Hematopoietic multipotent progenitor cell treated with erythropoietin and hydrocortisone succinate and interleukin-3 and kit ligand, for 4 days (in vitro differentiated cells): Measurements from ENCODE around the gene MAPKAPK2.
"Not testable (repeated sequence)": the region's sequence is repeated elsewhere in the genome, so short reads cannot be mapped to it uniquely, and the experiment has no call there.

Experiments
- DNase-seq: peaks from one replicate; pipeline ENCODE4 v3.0.0-alpha.2; 2015

Gene MAPKAPK2

DNA sequence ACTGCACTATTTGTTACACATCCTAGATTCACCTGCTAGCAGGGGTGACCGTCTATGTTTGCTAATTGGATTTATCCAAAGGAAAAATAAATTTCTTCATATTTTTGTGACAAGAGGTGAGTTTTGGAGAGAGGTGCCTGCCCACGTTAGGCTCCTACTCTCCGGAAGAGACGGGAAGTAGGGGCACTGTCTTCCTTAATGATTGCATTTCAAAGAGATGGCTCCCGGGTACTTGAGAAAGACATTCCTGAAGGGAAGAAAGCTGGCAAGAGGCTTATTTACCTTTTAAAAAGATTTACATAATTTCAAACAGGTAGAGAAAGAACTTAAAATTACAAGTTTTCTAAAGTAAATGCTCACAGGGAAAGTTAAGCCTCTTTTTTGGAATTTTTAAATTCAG lies 67.2 kb downstream of the MAPKAPK2 start:
- DNase-seq: no peak

DNA sequence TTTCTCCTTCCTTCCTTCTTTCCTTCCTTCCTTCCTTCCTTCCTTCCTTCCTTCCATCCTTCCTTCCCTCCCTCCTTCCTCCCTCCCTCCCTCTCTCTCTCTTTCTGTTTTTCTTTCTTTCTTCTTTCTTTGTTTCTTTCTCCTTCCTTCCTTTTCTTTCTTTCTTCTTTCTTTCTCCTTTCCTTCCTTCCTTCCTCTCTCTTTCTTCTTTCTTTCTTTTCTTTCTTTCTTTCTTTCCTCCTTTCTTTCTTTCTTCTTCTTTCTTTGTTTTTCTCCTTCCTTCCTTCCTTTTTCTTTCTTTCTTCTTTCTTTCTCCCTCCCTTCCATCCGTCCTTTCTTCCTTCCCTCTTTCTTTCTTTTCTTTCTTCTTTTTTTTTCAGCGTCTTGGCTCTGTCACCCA lies 67.8 kb downstream of the MAPKAPK2 start:
- no peak for DNase-seq

DNA sequence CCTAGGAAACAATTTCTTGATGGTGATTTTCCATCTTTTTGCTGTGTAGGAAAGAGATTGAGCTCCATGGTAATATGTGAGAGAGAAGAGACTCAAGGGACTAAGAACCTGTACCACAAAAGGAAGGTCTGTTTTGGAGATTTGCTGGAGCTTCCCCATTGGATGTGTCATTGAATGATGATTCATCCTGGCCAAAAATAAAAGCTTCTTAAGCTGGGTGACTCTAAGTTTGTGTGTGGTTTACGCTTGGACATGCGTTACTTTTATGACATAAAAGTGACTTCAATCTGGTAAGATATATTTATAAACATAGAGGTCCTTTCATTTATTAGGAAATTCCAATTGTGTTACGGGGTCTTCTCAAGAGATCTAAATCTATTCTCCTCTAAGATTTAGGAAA lies 68.4 kb downstream of the MAPKAPK2 start:
- no peak for DNase-seq

DNA sequence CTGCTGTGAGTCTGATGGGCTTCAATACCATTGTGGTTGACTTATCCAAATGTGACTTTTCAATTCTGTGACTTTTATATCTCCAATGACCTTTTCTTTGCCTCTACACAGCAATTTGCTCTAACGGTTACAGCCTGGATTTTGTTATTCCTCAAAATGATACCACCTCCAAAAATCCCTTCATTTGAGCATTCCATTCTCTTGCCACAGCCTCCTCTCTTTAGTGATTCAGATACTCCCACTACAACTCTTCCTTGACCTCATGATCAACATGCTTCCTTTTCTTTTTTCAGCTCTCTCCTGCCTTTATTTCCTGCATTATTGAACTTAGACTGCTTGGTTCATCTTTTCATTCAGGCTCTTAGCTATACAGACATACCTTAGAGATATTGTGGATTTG lies 69.3 kb downstream of the MAPKAPK2 start:
- no peak for DNase-seq

DNA sequence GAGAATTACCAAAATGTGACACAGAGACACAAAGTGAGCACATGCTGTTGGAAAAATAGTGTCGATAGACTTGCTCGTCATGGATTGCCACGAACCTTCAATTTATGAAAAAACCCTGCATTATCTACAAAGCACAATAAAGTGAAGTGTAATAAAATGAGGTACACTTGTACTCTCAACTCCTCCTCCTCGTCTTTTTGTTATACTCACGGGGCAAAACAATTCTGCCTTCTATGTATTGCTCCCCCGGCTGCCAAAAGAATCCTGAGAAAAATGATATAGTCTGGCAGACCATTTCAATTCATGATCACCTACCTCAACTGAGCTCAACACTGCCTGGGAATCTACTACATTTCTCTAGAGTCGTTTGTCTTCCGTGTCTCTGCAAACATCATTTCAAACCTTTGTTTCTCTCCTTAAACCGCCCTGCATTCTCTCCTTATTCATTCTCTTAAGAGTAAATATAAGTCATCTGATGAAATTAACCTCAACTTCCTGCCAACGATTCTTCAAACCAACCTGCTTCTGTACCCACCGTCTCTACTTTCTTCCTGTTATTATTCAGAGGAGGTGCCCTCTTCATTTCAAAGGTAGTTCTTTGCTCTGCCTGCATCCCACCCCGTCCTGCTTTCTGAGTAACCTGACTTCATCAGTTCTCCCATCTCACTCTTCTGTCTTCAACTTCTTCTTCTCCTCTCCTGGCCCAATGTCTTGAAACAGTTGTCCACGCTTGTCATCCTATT lies 73.0 kb downstream of the MAPKAPK2 start:
- DNase-seq: peak; percentile 65

DNA sequence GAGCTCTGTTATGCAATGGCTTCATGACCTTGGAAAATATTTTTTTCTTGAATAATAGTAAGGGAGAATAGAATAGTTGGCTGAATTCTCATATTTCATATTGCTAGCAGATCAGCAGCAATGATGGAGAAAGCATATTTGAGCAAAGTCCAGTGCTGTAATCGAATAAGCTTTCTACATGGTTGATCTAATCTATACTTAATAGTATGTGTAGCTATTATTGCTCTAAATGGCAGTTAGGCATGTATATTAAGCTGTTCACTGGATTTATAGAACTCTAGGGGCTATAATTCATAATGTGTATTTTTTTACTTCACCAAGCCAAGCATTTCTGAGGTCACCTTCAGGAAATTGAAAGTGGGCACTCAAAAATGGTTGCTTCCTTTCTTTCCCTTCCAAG lies 75.9 kb downstream of the MAPKAPK2 start:
- DNase-seq: no peak

DNA sequence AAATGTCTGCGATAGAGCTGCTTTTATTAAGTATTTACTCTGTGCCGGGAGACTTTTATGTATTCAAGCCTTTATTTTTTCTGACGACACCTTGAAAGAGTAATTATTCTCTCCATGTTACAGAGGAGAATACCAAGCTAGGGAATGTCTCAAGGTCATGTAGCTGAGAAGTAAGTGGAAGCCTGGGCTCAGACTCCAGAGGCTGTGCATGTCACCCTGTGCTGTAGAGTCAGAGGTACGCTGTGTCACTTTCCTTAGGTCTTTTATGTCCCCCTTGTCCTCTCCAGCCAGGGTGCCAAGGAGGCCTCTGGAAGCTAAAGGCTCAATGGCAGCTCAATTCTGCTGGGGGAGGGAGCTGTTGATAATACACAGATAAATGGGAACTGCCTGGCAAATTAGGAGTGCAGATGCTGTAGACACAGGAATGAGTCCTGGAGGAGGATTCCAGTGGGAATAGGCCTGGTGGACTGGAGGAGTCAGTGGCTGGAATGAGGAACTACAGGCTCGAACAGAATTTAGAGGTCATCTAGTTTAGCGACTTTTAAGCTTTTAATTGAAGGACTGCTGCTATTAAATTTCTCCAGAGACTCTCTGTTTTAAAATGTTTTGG lies 76.6 kb downstream of the MAPKAPK2 start:
- DNase-seq: no peak

DNA sequence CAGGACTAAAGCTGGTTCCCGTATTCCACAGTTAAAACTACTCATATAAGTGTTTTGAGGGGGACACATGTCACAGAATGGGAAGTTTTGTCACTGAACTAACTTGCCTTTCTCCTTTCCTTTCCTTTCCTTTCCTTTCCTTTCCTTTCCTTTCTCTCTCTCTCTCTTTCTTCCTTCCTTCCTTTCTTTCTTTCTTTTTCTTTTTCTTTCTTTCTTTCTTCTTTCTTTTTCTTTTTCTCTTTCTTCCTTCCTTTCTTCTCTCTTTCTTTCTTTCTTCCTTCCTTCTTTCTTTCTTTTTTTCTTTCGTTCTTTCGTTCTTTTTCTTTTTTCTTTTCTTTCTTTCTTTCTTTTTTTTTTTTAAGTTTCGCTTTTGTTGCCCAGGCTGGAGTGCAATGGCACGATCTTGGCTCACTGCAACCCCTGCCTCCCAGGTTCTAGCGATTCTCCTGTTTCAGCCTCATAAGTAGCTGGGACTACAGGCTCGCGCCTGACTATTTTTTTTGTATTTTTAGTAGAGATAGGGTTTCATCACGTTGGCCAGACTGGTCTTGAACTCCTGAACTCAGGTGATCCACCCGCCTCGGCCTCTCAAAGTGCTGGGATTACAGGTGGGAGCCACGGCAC lies 78.1 kb downstream of the MAPKAPK2 start:
- not testable (repeated sequence) for DNase-seq

DNA sequence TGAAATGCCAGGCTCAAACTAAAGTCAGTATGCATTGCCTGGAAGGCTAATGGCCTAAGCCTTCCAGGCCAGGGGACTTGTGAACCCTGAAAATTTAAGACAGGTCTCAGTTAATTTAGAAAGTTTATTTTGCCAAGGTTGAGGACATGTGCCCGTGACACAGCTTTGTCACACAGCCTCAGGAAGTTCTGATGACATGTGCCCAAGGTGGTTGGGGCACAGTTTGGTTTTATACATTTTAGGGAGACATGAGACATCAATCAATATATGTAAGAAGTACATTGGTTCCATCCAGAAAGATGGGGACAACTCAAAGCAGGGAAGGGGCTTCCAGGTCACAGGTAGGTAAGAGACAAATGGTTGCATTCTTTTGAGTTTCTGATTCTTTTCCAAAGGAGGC lies 81.1 kb downstream of the MAPKAPK2 start:
- not testable (repeated sequence) for DNase-seq

DNA sequence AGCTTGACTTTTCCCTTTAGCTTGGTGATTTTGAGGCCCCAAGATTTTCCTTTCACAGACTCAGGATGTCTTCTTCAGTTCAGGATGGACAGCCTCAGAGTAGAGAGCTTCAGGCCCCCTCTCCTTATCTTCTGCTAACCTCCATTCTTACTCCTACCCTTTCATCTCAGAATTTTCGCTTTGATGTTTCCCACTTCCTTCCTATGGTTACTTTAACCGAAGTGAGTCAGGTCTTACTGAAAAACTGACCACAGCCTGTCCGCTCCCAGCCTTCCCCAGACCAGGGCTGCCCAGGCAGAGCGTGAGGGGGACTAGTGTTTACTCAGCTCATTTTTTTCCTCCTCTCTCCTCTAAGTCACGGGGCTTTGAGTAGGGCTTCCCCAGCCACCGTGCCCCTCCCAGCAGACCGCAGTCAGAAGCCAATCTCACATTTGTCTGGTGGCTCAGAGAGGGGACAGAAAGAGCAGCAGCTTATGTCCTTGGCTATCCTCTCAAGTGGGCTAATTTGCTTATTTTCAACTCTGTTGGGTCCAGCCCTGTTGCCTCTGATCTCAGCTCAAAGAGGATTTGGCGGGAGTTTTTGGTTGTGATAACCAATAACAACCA lies 81.6 kb downstream of the MAPKAPK2 start:
- DNase-seq: peak; percentile 90

DNA sequence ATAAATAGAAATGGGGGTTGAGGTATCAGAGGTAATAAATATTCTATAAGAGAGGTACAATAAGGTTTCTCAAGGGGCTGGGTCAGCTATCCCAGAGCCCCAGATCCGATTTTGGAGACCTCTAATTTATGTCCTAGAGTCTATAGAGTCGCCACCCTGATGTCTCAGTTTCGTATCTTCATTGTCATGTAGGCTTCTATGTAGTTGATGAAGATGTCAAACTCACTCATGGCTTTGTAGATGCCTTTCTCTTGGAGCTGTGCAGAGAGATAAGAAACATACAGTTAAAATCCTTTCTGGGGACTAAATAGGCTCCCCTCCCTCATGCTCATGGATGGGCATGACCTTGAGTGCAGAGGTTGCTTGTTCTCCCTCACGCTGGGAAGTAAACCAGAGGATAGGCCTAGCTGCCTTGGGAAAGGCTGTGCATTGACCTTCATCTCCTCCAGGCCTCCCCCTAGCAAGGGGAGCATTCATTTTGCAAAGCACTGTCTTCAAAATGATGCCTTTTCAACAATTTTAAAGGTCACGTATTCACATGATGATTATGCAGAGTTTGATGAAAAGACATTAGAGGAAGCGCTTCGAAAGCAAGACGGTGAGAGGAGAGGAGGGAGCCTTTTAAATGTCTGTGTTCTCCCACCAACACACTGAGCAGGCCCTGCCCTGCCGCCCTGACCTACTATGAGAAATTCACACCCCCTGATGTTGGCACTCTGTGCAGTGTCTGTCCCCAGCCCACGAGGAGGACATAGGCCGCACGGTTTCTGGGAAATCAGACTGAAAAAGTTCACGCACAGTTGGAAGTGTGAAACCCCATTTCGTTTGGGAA lies 84.0 kb downstream of the MAPKAPK2 start:
- DNase-seq: peak; percentile 28

DNA sequence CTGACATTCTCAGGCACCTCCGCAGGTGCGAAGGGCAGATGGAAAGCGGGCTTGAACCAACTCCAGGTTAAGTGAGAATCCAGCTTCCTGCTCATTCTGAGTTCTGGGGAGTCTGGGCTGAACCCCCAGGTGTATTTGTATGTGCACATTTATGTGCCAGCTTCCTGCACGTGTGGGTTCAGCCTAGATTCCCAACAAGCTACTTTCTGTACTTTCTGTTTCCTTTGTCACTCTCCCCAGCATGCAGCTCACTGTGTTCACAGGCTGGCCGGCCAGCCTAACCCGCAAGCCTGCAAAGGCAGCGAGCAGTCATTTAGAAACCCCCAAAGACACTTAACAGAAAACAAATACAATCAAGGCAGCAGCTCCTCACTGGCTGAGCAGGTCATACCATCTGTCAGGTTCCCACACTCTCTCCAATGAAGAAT lies 84.6 kb downstream of the MAPKAPK2 start:
- no peak for DNase-seq

DNA sequence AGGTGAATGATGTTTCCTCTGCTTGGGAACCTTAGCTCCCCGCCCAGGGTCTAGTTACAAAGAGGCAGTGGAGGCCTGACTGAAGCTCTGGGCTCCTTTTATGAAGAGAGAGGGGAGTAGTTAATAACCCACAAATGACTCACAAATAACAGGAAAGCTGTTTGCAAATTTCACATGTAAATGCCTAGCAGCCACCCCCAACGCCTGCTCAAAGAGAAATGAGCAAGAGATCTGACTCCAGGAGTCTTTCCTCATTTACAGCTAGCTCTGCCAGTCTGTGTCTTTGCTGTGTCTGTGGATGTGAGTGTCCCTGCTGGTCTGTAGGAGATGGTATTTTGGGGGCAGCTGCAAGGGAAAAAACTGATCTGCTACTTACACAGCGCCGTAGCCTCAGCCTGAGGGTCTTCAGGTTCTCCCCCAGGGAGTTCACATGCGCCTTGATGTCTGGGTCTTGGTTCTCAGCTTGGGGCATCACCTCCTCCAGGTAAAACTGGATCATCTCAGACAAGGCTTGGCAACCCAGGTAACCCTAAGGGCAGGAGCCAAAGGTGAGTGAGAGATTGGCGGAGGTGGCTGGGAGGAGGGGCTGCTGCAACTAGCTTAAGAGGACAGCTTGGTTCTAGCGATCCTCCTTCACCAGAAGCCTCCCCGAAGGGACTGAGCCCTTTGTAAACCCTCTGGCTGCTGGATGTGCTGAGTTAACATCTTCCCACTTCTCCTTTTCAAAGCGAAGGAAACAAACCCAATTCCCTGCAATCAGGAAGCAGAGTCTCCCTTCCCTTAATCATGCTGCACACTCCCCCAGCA lies 86.0 kb downstream of the MAPKAPK2 start, which contains the start of gene IL19:
TSS of gene IL19 (plus strand) at position 243 of the 807 bp plus-strand sequence. CDS start 65,890 bp downstream, outside the sequence.
- peak; percentile 63 for DNase-seq

DNA sequence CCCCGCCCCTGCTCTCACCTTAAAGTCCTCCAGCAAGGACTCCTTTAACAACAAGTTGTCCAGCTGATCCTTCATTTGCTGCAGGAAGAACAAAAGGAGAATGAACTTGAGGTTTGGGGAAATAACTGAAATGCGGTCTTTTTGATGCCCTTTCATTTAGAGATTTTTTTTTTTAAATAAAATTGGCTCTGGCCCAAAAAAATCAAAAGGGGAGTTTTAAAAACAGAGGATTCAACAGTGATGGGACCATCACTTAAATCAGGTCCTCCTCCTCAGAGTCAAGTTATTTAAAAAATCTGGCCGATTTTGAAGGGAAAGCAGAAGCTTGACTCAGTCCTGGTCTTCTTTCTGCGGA lies 86.6 kb downstream of the MAPKAPK2 start:
- DNase-seq: no peak

DNA sequence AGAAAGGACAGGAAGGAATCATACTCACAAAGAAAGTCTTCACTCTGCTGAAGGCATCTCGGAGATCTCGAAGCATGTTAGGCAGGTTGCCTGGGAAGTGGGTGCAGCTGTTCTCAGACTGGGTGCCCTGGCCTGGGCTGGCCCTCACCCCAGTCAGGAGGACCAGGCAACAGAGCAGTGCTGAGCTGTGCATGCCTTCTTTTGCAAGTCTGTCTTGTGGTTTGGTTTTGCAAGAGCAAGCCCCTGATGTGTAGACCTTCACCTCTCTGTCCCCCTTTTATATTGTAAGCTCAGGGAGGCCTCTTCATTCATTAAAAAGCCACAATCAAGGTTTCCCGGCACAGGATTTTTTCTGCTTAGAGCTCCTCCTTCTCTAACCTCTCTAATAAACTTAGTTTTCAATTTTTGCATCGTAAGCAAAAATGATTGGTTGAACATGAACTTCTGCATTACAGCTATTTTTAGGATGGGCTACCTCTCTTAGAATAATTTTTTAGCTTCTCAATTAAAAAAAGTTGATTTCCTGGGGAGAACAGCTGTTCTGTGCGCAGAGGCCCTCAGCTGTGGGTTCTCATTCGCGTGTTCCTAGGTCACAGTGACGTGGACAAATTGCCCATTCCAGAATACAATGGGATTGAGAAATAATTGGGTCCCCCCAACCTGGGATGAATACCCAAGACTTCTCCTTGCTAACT lies 87.7 kb downstream of the MAPKAPK2 start, which contains the start of gene IL10:
TSS of gene IL10 (minus strand) at position 252 of the 695 bp plus-strand sequence. CDS start at position 193, 59 bp downstream.
- peak; percentile 65 for DNase-seq

DNA sequence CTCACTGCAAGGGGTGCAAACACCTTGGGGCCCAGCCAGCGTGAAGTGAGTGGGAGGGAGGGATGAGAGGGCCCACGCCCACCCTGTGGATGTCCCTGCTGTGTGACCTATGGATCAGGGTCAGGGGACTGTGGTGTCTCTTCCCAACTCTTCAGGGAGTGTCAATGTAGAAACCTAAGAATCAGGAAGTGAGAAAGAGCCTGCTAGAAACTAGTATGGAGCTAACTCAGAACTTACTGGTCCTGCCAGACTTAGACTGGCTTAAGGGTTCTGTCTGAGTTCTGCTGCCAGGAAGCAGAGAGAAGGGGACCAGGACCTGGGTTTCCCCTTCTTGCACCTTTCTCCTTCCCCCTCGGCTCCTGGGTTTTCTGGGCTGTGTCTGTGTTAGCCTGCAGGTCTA lies 89.4 kb downstream of the MAPKAPK2 start:
- no peak for DNase-seq

DNA sequence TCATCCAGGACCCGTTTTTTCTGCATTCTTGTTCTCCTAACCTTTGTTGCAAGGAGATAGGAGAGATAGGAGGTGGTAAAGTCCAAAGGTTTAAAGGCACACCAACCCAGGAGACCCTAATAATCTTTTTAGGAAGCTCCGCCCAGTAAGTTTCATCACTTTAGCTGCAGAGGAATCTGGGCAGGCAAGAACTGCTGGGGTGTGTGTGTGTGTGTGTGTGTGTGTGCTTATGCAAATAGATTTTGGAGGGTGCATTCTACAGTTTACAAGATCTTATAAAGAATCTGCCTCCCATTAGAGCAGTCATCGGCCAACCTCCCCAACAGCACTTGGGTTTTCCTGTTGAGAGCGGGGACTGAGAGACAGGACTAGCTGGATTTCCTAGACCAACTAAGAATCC lies 91.5 kb downstream of the MAPKAPK2 start:
- DNase-seq: no peak

DNA sequence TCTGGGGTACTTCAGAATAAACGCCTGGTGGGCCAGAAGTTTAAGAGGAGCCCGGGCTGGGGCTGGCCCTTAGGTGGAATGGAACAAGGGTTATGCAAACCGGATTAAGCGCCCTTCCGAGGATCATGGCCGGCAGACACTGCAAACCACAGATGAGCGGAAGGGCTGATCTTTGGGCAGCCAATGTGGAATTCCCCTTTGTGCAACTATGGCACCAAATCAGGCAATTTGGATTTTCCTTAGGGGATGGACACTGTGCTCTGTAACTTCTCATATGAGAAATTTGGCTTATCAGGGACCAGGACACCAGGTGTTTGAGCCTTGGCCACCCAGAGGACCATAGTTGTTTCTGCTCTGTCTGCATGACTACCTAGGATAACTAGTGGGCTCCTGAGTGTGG lies 93.3 kb downstream of the MAPKAPK2 start:
- DNase-seq: no peak

DNA sequence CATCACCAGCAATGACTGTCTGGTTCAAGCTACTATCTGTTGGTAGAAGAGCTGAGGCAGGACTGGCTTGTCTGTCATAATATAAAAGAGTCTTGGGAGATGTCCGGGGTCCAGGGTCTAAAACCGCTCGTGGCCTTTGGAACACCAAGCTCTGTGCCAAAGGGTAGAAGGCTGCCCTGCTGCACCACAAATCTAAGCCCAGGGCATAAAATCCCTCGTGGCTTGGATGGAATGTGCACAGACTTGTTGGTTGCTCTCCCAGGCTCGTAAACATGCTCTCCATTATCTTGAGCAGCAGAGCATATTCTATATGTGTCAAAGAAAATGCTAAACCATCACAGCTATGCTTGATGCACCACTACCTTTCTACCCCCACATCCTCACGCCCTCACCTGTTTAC lies 94.2 kb downstream of the MAPKAPK2 start:
- not testable (repeated sequence) for DNase-seq

DNA sequence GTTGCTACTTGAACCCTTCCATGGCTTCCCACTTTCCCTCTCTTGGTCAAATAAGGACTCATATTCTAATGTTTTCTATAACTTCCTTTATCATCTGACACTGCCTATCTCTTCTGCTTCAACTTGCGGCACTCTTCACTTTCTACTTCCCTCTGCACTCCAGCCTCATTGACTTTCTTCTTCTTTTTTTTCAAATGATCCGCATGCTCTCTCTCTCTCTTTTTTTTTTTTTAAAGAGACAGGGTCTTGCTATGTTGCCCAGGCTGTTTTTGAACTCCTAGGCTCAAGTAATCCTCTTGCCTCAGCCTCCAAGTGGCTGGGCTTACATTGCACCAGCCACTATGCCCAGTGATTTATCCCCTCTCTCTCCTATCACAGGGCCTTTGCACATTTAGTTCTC lies 94.9 kb downstream of the MAPKAPK2 start:
- peak; percentile 63 for DNase-seq

DNA sequence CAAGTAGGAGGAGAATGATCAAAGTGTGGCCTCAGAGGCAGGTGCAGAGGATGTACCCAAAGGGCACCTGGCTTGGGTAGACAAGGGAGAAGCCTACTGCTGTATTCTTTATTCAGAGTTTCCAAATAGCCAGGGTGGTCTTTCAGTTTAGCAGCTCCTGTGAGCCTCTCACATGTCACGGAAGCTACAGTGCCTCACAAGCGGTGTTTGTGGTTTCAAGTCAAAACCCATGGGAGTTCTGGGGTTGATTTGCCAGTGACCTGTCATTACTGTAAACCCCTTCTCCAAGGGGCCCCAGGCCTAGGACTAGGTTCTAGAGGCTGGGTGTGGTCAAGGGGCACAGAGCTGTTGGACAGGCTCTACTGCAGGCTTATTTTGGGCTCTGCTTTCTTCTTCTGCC lies 97.7 kb downstream of the MAPKAPK2 start:
- peak; percentile 63 for DNase-seq
